GM19455 (cell line): Measurements from ENCODE around the gene CACNG4.

Experiments
- ATAC-seq: cut with Tn5 transposase; IDR thresholded peaks from one replicate; pipeline ENCODE4 v1.9.1; 2021; ENCODE audit not compliant: unreplicated experiment

Gene CACNG4

DNA sequence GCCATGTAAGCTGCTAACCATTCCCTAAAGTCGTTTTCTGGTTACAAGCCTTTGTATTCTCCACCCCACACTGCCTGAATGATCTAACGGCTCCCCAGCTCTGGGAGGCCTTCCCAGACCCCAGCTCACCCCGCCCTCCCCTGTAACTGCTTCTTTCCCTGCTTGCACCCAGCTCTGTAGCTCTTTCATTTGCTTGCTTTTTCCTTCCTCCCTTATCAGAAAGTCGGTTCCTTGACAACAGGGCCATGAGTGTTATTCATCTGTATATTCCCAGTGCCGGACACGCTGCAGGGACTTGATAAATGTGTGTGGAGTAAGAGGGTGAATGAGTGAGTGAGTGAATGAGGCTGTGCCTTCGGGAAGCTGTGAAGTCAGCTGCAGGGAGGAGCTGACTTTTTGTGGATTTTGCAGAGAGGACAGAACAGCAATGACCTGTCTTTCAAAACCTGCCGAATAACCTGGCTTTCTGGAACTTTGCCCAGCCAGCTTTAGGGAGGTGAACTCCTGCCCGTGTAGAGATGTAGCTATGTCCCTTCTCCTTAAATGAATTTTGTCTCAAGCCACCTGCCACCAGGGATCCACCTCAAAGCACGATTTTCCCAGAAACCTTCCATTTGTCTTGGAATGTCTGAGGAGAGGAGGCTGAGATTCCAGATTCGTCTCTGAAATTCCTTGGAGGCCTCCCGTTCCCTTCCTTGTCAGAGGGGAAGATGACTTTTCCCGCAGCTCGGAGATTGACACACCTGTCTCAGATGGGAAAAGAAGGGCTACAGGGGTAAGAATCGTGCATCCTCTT, 20.0 kb upstream of the CACNG4 start:
- ATAC-seq: no peak

DNA sequence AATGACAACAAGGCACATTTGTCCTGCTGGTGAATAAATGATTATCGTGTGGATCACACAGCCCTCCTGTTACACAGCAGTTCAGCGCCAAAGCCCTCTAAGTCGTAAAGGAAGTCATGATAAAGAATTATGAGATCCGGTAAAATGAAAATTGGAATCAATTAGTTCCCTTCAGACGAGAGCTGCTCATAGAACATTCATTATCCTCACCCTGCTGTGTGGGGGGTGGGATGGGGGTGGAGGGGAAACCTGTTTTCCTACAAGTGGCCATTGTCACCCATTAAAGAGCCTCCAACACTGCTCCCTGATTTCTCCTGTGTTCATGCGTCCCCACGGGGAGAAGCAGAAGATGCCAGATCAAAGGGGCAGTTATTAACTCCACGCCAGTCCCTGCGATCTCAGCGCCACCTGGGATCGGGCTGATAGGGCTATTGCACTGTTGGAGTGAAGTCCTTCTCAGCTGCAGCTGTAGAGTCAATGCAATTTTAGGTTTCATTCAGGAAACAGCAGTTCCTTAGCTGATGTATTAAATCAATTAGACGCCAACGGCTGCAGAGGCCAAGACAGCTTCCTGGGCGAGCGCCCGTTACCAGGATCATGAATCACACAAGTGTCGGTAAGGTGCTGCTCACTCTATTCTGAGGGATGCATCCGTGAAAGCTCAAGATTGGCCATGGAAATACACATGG, 19.2 kb upstream of the CACNG4 start:
- ATAC-seq: no peak

DNA sequence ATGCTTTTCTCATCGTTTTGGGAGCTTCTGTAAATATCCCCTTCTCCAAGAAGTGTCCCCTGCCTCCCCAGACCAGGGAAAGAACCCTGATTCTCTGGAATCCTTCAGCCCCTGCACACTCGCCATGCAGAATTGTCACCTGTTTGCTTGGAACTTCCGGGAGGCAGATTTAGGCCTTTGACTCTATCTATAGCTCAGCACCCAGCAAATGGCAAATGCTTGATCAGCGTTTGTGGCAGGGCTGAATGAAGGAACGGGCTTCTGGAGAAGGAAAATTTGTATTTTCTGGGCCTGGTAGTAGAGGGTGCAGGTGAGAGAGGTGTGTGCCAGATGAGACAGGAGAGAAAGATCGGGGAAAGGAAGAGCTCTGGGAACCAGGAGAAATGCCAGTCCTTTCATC, 18.3 kb upstream of the CACNG4 start:
- ATAC-seq: no peak

DNA sequence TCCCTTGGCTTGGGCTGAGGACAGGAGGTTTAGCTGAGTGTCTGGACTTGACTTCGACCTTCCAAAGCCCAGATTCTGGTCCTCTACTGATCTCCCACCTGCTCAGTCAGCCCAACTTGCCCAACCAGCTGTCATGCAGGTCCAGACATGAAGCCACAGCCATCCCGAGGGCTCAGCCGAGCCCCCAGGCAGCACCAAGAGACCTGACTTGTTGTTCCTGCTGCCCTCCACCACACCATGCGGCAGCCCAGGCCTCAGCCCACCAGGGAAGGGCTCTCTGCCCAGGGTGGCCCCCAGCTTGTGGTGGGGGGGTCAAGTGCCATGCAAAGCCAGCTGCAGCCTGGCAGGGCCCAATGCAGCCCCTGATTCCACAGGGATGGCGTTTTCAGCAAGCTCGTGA, 17.2 kb upstream of the CACNG4 start:
- ATAC-seq: no peak

DNA sequence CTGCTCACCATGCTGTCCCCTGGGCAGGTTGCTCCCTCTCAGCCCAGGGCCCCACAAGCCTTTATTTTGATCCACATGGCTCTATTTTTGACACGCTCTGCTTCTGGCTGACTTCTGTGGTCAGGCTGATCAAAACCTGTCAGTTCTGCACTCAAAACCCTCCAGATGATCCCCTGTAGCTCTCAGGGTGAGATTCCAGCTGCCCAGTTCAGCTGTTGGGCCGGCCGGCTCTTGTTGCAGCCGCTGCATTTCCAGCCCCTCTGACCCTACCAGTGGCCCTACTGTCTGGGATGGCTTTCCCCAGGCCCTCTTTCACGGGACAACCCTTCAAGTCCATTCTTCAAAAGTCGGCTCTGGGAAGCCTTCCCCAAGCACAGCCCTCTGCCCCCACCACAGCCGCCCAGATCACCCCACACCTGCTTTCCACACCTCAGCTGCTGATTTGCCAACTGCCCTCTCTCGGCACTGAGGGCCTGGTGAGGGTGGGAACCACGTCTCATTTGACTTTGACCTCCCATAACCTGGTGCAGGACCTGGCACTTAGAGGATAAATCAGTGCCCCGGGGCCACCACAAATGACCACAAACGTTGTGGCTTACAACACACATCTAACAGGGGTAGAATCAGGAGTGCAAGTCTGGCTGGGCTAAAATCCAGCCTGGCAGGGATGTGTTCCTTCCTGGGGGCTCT, 16.3 kb upstream of the CACNG4 start:
- no peak for ATAC-seq

DNA sequence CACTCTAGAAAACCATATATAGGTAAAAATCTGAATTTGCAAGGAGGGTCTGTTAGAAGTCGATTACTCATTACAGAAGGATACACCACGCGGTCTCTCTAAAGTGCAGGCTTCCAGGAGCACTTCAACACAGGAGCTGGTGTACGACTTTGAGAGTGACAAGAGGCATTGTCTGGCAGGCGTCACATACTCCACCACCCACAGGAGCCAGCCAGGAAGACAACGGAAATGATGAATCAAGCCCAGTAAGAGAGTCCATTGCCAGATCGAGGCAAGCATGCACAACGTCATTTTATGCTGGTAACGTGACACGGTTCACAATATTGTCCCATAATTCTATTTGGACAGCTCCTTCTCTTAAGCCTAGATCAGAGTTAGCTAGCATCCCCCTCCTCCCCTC, 15.0 kb upstream of the CACNG4 start:
- no peak for ATAC-seq

DNA sequence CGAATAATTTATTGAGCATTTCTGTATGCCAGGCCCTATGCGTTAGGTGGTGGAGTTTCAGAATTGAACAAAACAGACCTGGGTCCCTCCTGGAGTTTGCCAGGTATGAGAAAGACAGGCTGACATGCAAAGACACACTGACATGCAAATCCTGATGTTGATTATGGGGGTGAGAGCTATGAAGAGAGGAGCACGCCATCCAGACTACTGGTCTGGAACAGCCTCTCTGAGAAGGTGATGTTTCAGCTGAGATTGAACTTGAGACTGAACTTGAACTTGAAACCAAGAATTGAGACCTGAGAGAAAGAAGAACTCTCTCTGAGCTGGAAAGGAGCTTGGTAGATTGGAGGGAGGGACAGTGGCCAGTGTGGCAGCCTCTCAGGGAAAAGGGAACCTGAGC, 14.2 kb upstream of the CACNG4 start:
- ATAC-seq: no peak

DNA sequence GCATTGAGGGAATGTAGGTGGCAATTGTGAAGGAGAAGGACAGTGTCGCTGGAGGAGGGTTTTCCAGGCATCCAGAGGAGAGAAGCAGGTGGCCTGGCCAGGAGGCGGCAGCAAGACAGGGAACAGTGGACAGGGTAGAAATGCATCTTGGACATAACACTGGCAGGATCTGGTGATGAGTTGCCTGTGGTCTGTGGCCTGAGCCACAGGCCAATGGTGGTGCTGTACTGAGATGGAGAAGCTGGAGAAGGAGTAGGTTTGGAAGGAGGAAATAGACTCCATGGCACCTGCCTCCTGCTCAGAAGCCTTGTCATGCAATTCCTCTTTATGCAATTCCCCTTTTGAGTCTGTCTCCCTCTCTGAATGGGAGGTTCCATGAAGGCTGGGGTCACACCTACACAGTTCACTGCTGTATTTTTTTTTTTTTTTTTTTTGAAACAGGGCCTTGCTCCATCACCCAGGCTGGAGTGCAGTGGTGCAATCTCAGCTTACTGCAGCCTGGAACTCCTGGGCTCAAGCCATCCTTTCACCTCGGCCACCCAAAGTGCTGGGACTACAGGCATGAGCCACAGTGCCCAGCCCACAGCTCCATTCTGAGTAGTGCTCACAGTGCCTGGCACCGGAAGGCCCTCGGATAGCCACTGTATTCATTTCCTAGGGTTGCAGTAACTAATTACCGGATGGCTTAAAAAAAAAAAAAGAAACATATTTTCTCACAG, 13.5 kb upstream of the CACNG4 start:
- ATAC-seq: no peak

DNA sequence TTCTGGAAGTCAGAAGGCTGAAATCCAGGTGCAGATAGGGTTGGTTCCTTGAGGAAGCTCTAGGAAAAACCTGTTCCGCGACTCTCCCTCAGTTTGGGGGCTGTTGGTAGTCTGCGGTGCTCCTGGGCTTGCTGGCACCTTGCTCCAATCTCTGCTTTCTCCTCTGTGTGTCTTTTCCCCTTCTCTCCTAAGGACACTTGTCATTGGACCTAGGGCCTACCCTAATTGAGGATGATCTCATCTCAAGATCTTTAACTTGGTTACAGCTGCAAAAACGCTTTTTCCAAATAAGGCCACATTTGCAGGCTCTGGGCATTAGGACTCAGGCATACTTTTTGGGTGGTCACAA, 12.9 kb upstream of the CACNG4 start:
- no peak for ATAC-seq

DNA sequence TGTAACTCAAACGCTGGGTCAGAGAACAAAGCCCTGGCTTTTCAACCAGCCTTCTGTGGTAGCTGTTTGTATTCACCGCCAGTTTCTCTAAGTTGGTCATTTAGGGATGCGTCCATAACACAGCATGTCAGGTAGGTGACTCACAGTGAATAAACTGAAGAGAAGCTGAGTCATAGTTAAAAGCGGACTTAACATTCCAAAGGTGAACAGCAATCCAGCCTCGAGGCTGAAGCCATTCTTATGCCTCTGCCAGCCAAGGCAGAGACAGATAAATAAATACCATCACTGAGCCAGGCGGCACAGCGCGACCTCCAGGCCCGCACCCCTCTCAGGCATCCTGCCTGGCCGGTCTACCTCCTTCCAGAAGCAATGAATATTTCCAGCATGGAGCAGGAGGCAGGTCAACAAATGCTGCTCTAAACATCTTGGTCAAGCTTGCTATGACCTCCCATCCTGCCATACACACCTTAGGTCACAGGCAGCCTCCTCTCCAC, 12.4 kb upstream of the CACNG4 start:
- no peak for ATAC-seq

DNA sequence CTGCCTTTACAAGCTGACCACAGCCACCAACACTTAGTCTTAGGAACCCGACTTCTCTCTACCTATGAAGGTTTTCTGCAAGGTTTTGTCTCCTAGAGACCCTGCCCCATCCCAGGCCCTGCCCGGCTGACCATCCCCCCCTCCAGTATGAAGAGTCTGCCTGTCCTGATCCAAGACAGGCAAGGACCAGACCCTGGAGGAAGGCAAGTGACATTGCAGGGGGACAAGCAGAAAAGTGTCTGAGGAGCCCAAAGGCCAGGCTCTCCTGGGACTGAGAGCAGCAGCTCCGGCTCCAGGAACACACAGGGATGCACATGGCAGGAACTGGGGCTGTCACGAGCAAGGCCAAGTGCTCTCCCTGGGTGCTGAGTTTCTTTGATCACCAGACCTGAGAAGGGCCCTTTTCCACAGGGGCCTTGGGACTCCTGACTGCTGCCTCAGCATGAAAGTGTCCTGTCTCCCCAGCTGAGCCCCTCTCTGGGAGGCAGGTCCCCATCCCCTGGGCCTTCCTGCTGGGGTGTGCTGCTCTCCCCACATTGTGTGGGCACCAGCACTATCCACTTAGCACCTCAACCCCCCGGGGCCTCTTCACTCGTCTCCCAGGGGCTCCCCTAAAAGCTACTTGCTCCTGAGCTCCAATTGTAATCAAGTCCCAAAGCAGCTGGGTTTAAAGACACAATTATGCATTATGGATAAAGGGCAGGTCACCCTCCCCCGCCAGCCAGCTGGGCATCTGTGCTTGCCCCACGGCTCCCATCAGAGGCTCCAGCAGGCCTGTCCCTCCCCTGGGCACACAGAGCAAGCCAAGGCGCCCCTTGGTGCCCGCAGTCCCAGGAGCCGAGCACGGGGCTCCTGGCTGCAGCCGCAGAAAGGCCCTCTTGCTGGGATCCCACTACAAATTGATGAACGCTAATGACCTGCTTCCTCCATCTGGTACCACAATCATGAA, 11.6 kb upstream of the CACNG4 start:
- ATAC-seq: no peak

DNA sequence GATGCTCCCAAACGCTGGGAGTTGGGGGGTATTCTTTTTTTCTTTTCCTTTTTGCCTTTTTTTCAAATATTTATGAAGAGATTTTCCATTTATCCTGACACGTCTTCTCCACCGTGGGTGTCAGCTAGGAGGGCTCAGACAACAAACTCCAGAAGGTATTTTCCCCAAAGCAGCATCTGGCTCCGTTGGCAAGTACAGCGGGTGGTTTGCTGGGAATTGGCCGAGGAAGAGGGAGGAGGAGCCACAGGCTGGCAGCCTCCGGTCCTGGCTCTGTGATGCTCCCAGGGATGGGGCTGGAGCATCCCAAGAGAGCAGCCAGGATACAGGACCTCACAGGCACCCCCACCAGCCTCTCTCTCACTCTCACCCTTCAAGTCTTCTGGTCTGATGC, 10.9 kb upstream of the CACNG4 start:
- ATAC-seq: no peak

DNA sequence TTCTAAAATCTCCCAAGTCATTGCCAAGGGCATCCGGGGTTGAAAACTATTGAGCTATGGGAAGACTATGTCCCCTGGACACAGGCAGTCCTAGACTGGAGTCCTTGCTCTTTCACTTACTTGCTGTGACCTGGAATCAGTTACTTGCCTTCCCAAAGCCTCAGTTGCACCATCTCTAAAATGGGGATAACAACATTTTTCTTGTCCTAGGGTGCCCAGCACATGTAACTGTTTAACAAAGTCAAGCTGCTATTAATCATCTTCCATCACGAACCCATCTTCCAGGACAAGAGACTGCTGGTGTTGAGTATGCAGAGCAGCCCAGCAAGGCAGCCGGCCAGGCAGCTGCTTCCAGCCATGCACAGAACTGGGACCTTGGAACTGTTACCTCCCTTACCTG, 9.9 kb upstream of the CACNG4 start:
- no peak for ATAC-seq

DNA sequence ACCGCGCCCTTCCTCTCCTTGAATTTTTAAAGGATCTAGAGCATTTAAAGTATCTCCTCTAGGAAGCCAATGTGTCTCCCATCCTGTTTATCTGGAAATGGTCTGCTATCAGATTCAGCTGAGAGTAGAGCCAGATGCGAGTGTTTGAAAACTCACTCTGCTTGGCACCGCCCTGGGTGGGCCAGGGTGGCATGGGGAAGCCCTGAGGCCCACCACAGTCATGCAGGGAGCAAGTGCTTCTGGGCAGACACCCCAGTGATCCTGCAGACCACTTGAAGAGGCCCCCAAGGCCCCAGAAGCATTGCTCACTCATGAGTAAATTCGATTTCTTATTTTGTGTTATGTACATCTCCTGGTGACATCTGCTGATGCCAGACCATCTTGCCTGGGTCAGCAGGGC, 8.7 kb upstream of the CACNG4 start:
- ATAC-seq: no peak

DNA sequence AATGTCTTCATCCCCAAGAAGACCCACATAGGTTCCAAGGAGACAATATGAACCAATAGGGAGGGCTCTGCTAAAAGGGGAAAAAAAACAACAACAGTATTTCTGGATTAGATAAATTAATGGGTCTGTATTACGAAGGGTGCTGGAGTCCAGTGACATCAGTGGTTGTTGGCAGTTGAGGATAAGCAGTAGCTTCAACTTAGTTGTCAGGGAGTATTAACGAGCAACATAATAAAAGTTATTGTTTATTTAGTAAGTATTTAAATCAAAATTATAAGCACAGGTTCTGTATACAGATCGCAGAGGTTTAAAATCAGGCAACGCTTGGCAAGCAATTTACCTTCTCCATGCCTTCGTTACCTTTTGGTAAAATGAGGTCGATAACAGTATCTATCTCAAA, 7.6 kb upstream of the CACNG4 start:
- ATAC-seq: no peak

DNA sequence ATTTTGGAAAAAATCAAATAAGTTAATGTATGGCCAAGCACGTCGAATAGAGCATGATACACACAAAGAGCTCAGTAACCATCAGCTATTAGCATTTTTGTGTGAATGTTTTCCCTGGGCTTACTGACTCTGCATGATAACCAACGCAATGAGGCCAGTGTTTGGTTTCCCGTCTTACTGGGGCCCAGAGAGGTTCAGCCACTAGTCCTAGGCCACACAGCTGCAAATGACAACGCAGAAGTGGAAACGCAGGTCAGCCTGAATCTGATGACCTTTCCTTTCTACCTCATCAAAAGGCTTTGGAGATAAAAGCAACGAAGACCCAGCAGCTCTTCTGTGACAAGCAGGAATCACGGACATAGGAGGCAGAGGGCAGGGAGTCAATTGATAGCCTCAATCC, 7.2 kb upstream of the CACNG4 start:
- ATAC-seq: no peak

DNA sequence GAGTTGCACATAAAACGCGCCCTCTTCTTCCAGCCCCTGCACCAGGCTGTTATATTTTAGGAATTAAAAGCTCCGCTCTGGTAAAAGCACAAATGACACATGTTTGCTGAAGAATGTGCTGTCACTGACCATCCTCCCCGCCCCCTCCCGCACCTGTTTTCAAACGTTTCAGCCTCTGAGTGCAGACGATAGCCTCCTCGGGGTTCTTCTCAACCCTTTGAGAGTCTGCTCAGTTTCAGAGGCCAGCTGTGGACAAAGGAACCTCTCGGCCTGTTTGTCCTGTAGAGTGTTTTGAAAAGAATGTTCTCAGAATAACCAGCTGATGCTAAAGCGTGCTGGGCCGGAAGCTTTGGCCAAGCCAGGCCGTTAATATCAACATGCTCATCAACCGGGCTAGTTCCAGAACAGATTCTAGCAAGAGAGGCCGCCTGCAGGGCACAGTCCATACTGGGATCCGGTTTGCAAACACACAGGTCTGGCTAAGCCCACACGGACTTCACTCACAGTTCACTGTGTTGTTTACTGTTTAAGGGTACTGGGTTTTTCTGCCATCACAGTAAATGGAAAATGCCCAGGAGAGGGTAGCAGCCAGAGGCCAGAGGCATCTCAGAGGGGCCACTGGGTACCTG, 6.4 kb upstream of the CACNG4 start:
- no peak for ATAC-seq

DNA sequence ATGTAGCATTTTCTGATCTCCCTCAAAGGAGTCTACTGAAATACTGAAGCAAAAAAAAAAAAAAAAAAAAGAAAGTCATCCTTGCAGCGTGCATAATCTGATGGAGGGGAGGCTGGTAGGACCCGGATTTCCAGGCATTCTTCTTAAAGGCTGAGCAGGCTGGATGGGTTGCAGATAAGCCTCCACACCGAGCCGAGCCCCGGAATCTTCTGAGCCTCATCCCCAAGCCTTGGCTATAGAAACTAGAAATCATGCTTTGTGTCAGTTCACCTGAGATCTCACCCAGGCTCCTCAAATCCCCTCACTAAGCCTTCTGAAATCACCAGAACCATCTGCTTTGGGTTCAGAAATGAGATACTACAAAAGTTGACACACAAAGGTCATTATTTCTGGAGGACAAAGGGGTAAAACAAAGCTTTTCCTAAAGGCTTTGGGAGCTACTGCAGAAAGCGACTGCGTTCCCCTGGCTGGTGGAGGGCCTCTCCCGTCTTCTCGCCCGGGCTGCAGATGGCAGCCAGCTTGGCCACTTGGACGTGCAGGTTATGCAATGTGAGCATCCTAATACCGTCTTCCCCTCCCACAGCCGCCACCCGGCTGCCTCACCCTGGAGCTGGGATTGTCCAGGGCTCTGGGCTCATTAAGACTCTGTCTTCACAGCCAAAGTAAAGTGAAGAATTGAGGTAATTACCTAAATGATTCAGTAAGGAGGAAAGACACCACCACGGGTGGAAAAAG, 4.7 kb upstream of the CACNG4 start:
- no peak for ATAC-seq

DNA sequence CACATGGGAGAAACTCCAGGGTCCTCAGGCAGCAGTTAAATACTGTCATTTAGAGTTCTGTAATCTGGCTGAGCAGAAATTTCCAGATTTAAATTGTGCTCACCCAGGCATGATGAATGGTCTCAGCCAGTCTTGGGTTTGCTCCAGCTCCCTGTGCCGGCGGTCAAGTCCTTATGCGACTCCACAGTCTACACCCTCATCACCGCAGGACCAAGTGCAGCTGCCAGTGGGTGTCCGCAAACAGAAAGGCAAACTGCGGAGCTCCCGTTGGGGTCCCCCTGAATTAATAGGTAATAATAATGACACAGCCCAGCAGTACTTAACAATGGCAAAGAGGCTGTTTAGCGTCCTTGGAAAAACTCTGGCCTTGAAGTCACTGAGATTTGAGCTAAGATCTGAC, 3.9 kb upstream of the CACNG4 start:
- no peak for ATAC-seq
